Smooth muscle cell (in vitro differentiated cells): ENCODE measurements around the gene STARD5. TPM values are rescaled to one million over a fixed set of nuclear protein-coding genes. Genes with fewer than 3 reads are reported as not detected.

Source experiments
- DNase-seq: peaks from one replicate; lab custom pipeline; 2025; ENCODE audit not compliant: unreplicated experiment; lab: John Stamatoyannopoulos, UW
- H2AFZ ChIP-seq: fragments of 200-600 bp; sonication (generic); 2 replicates; pipeline ENCODE4 v1.6.0; 2016; ENCODE audit warnings: antibody characterized with exemption, low read depth, mild to moderate bottlenecking
- H3F3A ChIP-seq: fragments of 200-600 bp; sonication (generic); 2 replicates; pipeline ENCODE4 v1.6.0; 2017; ENCODE audit warnings: antibody characterized with exemption, low read depth
- H3K27ac ChIP-seq: fragments of 200-600 bp; sonication (generic); 2 replicates; pipeline ENCODE4 v1.5.1; 2016; ENCODE audit warnings: low read depth, mild to moderate bottlenecking
- H3K27me3 ChIP-seq: fragments of 200-600 bp; sonication (generic); 2 replicates; pipeline ENCODE4 v1.6.1; 2016; ENCODE audit warnings: low read depth, mild to moderate bottlenecking
- H3K36me3 ChIP-seq: fragments of 200-600 bp; sonication (generic); 2 replicates; pipeline ENCODE4 v1.5.1; 2016; ENCODE audit warnings: low read depth
- H3K4me1 ChIP-seq: fragments of 200-600 bp; sonication (generic); 2 replicates; pipeline ENCODE4 v1.5.1; 2016; ENCODE audit warnings: low read depth
- H3K4me2 ChIP-seq: fragments of 200-600 bp; sonication (generic); 2 replicates; pipeline ENCODE4 v1.6.0; 2016; ENCODE audit warnings: mild to moderate bottlenecking
- H3K4me3 ChIP-seq: fragments of 200-600 bp; sonication (generic); 2 replicates; pipeline ENCODE4 v1.5.1; 2016; ENCODE audit warnings: mild to moderate bottlenecking
- H3K79me2 ChIP-seq: fragments of 200-600 bp; sonication (generic); 2 replicates; pipeline ENCODE4 v1.6.0; 2016; ENCODE audit warnings: low read depth, mild to moderate bottlenecking
- H3K9ac ChIP-seq: fragments of 200-600 bp; sonication (generic); 2 replicates; pipeline ENCODE4 v1.6.0; 2016; ENCODE audit warnings: low read depth
- H3K9me3 ChIP-seq: fragments of 200-600 bp; sonication (generic); replicated peaks from 2 replicates; pipeline ENCODE4 v1.5.1; 2016; ENCODE audit warnings: low read depth
- H4K20me1 ChIP-seq: fragments of 200-600 bp; sonication (generic); 2 replicates; pipeline ENCODE4 v1.6.0; 2016; ENCODE audit warnings: low read depth
- WGBS: methylation state at CpG from one replicate; pipeline ENCODE4 v1.1.7; 2016; ENCODE audit warnings: low lambda C conversion rate; 5-methylcytosine and 5-hydroxymethylcytosine counted together
- polyA plus RNA-seq: library from polyadenylated mRNA; unstranded; fragments of >200 nt; fragmentation: Nextera tagmentation; extraction: Ambion mirVana; gene quantifications from 2 replicates; pipeline ENCODE4 v1.2.1, GENCODE V29; 2016
- total RNA-seq: library from RNA; depleted of rRNA; stranded (reverse); fragments of >200 nt; gene quantifications from 2 replicates; pipeline ENCODE4 v1.2.3, GENCODE V29; 2014
- TF ChIP-seq, protein P1 (sequence below): fragments of 200-600 bp; sonication (generic); IDR thresholded peaks from 2 replicates; pipeline ENCODE4 v1.5.1; 2017; ENCODE audit warnings: borderline replicate concordance, mild to moderate bottlenecking, antibody characterized with exemption; ENCODE audit not compliant: insufficient read depth, poor library complexity, severe bottlenecking

Gene STARD5
- total and polyA plus RNA-seq, 2 experiments from 2014 or later, result 1.6 to 6.2 TPM

DNA sequence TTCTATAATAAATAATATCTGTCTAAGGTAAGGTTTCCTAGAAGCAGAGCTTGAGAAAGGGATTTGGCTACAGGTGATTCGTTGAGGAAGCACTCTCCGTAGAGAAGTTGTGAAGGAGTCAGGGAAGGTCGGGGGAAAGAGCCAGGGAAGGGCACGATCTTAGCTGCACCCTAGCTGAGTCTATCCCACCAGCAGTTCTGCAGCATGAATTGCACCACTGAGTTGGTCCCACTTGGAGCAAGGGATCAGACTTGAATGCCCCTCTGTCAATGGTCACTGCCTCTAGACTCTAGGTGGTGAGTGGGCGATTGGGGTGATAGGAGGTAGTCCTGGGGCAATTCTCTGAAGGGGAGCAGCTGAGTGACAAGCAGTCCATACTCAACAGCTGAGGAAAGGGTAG, 36.5 kb upstream of the STARD5 start:
- Histone ChIP-seq H3K36me3 (no peaks in the 10 kb centered on the region), H4K20me1 (no peaks in the 10 kb centered on the region), H3F3A (no peaks in the 10 kb centered on the region), H3K4me1 (no peaks in the 10 kb centered on the region), H2AFZ (no peak overlapping the region), H3K79me2 (no peaks in the 10 kb centered on the region), H3K27ac (no peak overlapping the region), H3K4me2 (no peak overlapping the region), H3K9ac (no peak overlapping the region), H3K27me3 (peaks cover 5% of the 10 kb centered on the region), H3K4me3 (no peak overlapping the region), H3K9me3 (no peaks in the 10 kb centered on the region)
- TF ChIP-seq, protein P1, sequence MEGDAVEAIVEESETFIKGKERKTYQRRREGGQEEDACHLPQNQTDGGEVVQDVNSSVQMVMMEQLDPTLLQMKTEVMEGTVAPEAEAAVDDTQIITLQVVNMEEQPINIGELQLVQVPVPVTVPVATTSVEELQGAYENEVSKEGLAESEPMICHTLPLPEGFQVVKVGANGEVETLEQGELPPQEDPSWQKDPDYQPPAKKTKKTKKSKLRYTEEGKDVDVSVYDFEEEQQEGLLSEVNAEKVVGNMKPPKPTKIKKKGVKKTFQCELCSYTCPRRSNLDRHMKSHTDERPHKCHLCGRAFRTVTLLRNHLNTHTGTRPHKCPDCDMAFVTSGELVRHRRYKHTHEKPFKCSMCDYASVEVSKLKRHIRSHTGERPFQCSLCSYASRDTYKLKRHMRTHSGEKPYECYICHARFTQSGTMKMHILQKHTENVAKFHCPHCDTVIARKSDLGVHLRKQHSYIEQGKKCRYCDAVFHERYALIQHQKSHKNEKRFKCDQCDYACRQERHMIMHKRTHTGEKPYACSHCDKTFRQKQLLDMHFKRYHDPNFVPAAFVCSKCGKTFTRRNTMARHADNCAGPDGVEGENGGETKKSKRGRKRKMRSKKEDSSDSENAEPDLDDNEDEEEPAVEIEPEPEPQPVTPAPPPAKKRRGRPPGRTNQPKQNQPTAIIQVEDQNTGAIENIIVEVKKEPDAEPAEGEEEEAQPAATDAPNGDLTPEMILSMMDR, result no peak
- WGBS, result 86% methylated on average over 5 of the region's 5 CpGs
- no peak for DNase-seq

DNA sequence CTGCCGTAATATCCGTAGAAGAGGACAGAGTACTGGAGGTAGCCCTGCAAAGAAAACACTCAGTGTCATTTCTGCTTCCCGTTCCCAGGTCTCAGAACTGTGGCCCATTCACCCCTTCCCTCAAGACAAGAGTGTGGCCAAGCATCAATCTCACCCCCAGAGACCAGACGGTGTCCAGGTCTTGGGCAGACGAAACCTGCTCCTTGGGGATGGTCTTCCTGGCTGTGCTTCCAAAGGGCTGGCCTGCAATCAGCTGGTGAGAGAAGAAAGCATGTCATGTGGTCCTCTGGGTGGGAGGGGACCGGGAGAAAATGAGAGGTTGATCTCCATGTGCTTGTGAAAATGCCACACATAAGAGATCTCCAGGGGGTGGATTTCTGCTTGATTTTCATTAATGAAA, 34.3 kb upstream of the STARD5 start:
- Histone ChIP-seq H2AFZ (no peak overlapping the region), H3K27me3 (peaks cover 5% of the 10 kb centered on the region), H3K4me2 (no peak overlapping the region), H3K4me1 (no peaks in the 10 kb centered on the region), H3K36me3 (no peaks in the 10 kb centered on the region), H3K79me2 (no peaks in the 10 kb centered on the region), H3F3A (no peaks in the 10 kb centered on the region), H3K4me3 (no peak overlapping the region), H3K27ac (no peak overlapping the region), H3K9ac (no peak overlapping the region), H4K20me1 (no peaks in the 10 kb centered on the region), H3K9me3 (no peaks in the 10 kb centered on the region)
- DNase-seq, result no peak
- TF ChIP-seq, protein P1, result no peak
- WGBS, result 94% methylated on average over 6 of the region's 6 CpGs

DNA sequence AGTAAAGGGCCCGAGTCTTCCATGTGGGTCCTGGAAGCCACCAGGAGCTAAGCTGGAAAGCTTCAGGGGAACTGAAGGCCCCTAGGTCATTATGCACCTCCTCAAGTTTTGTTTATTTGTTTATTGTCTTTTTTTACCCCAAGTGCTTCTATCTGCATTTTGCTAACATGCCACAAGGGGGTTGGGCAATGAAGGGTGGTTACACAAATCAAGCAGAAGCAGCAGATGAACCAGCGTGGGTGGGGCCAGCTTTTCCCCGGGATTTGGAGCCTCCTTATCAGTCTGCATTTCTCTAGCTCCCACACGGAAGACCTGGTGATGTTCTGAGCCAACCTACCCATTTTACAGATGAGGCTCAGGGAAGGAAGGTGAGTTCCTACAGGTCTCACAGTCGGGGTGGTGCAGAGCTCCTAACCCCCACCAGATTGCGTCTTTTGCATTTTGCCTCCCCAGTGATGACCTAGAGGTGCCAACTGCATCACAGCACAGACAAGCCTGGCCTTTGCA, 33.3 kb upstream of the STARD5 start:
- DNase-seq, result no peak
- TF ChIP-seq, protein P1, result no peak
- H3K27me3 ChIP-seq, result peaks cover 5% of the 10 kb centered on the region
- H3F3A ChIP-seq, result no peaks in the 10 kb centered on the region
- H3K4me2 ChIP-seq, result no peak overlapping the region
- no peak overlapping the region for H2AFZ ChIP-seq
- H3K27ac ChIP-seq, result no peak overlapping the region
- H3K4me3 ChIP-seq, result no peak overlapping the region
- no peaks in the 10 kb centered on the region for H3K9me3 ChIP-seq
- H3K79me2 ChIP-seq, result no peaks in the 10 kb centered on the region
- no peaks in the 10 kb centered on the region for H3K4me1 ChIP-seq
- WGBS, result 72% methylated on average over 6 of the region's 6 CpGs
- no peaks in the 10 kb centered on the region for H3K36me3 ChIP-seq
- H3K9ac ChIP-seq, result no peak overlapping the region
- no peaks in the 10 kb centered on the region for H4K20me1 ChIP-seq

DNA sequence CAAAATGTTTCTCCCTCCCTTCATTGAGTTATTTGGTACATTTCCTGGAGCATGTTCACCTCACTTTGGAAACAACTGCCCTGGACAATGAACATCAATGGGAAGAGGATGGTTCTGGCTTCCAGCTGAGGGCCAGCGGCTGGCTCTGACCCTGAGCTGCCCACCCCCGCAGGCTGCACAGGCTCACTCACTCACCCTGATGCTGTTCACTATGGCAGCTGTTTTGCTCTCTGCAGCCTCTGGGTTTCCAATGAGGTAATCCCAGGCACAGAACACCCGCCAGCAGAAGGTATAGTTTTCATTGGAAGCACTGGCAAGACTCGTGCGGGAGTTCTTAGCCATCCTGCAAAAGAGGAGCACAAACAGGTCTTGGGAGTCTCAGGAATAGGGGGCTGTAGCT, 32.3 kb upstream of the STARD5 start:
- no peak for DNase-seq
- Histone ChIP-seq H3K79me2 (no peaks in the 10 kb centered on the region), H3K9ac (no peak overlapping the region), H3F3A (no peaks in the 10 kb centered on the region), H3K27ac (no peak overlapping the region), H4K20me1 (no peaks in the 10 kb centered on the region), H3K9me3 (no peaks in the 10 kb centered on the region), H3K4me3 (no peak overlapping the region), H3K36me3 (no peaks in the 10 kb centered on the region), H3K27me3 (peaks cover 5% of the 10 kb centered on the region), H2AFZ (no peak overlapping the region), H3K4me2 (no peak overlapping the region), H3K4me1 (no peaks in the 10 kb centered on the region)
- WGBS, result 89% methylated on average over 5 of the region's 5 CpGs
- TF ChIP-seq, protein P1, result no peak
